ENCODE results near the gene COL18A1. TPM values are rescaled to one million over a fixed set of nuclear protein-coding genes. Genes with fewer than 3 reads are reported as not detected.

COL18A1 gene
- total RNA-seq, 1 donor from 2014 or later = 535 TPM

GRCh38 chr21:45482899-45483821 is 78.2 kb downstream of the COL18A1 start:
- DNase-seq (ENCODE audit: low read depth) = no peak
- TF ChIP-seq, protein P1, sequence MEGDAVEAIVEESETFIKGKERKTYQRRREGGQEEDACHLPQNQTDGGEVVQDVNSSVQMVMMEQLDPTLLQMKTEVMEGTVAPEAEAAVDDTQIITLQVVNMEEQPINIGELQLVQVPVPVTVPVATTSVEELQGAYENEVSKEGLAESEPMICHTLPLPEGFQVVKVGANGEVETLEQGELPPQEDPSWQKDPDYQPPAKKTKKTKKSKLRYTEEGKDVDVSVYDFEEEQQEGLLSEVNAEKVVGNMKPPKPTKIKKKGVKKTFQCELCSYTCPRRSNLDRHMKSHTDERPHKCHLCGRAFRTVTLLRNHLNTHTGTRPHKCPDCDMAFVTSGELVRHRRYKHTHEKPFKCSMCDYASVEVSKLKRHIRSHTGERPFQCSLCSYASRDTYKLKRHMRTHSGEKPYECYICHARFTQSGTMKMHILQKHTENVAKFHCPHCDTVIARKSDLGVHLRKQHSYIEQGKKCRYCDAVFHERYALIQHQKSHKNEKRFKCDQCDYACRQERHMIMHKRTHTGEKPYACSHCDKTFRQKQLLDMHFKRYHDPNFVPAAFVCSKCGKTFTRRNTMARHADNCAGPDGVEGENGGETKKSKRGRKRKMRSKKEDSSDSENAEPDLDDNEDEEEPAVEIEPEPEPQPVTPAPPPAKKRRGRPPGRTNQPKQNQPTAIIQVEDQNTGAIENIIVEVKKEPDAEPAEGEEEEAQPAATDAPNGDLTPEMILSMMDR (conservative IDR thresholded peaks at IDR 0.05; ENCODE audit: low read depth, low read length) = no peak
- no peak overlapping the region for H3K4me3 ChIP-seq (ENCODE audit: low read depth, low read length)

DNA sequence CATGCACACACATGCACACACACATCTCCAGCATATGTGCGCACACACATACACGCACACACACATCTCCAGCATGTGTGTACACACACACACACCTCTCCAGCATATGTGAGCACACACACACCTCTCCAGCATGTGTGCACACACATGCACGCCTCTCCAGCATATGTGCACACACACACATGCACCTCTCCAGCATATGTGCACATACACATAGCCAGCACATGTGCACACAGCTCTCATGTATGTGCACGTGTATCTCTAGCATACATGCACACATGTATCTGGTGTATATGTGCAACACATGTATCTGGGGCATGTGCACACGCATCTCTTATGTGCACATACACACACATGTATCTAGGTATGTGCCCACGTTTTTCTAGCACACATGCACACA is 79.4 kb downstream of the COL18A1 start:
- TF ChIP-seq, protein P1 (conservative IDR thresholded peaks at IDR 0.05; ENCODE audit: low read depth, low read length) = no peak
- H3K4me3 ChIP-seq (ENCODE audit: low read depth, low read length) = no peak overlapping the region
- DNase-seq (ENCODE audit: low read depth) = no peak

GRCh38 chr21:45485686-45486442 is 80.9 kb downstream of the COL18A1 start:
- TF ChIP-seq, protein P1 (conservative IDR thresholded peaks at IDR 0.05; ENCODE audit: low read depth, low read length) = no peak
- H3K4me3 ChIP-seq (ENCODE audit: low read depth, low read length) = no peak overlapping the region
- no peak for DNase-seq (ENCODE audit: low read depth)

DNA sequence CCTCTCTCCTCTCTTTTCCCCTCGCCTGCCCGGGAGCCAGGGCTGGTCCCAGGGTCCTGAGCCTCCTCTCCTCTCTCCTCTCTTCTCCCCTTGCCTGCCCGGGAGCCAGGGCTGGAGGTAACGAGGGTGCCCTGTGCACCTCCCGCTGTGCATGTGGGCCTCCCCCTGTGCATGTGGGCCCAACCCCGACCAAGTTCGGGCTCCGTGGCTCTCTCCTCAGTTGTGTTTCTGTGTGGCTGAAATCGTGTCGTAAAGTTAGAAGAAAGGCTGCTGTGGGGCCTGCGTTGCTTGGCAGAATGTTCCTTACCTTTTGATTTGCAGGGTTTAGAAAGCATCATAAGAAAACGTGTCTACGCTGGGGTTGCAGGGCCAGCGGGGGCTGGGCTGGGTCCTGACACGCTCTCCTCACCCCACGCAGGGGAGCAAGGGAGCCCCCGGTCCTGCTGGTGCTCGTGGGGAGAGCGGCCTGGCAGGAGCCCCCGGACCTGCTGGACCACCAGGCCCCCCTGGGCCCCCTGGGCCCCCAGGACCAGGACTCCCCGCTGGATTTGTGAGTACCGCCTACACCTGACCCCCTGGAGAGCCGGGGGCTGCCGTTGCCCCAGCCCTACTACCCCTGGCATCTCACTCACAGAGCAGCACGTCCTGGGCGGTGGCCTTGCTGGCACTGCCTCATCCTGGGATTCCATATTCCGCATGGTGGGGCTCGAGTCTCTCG is 81.6 kb downstream of the COL18A1 start:
- TF ChIP-seq, protein P1 (conservative IDR thresholded peaks at IDR 0.05; ENCODE audit: low read depth, low read length) = no peak
- no peak for DNase-seq (ENCODE audit: low read depth)

DNA sequence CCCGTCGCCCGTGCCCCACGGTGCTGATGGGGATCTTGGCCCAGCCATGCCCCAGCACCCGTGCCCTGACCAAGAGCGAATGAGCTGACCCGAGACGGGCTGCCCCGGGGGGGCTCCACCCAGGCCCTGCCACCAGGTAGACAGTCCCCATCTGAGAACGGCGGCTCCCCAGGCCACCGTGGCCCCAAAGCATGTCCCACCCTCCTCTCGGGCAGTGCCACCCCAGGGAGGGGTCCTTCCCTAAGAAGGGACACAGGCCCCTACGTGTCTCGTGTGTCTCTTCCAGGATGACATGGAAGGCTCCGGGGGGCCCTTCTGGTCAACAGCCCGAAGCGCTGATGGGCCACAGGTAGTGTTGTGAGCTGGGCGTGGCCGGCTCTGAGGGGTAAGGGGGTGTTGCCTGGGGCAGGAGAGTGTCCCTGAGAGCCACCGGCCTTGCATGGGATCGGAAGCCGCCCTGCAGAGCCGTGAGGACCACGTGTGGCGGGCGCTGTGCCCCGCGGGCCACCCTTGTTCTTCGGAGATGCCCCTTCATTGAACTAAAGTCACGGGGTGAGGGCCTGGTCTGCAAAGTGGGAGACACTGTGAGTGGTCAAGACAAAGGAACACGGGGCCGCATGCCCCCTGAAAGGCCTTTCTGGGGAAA is 82.3 kb downstream of the COL18A1 start:
- TF ChIP-seq, protein P1 (conservative IDR thresholded peaks at IDR 0.05; ENCODE audit: low read depth, low read length) = no peak
- H3K4me3 ChIP-seq (ENCODE audit: low read depth, low read length) = no peak overlapping the region
- DNase-seq (ENCODE audit: low read depth) = no peak

More for the DNA sequence above, 81.6 kb downstream of the COL18A1 start:
- H3K4me3 ChIP-seq (ENCODE audit: low read depth, low read length) = no peak overlapping the region

DNA sequence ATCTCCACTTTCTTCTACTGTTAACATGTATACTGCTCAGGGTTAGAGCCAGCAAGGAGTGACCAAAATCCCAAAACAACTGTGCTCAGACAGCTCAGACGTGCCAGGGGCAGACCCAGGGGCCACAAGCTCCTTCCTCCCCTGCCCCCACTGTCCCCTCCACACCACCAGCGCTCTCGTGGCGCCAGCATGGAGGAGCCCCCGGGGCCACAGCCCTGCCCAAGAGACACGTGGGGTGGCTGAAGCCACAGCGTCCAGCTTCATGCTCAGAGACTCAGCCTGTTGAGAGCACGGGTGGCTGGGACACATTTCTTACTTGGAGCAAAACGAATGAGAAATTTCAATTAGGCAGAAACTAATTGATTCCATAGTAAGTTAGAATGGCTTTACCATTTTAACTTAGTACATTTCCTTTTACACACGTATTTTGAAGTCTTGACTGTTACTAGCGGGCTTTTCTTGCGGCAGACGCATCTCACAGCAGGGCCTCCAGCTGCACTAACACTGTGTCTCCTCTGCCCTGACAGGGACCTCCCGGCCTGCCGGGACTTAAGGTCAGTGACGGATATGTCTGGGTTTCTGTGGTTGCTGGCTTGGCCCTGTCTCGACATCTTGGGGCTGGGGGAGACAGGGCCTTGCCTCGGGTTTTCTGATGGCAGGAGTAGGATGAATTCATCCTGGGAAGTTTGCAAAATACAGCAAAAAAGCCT is 83.1 kb downstream of the COL18A1 start:
- no peak overlapping the region for H3K4me3 ChIP-seq (ENCODE audit: low read depth, low read length)
- TF ChIP-seq, protein P1 (conservative IDR thresholded peaks at IDR 0.05; ENCODE audit: low read depth, low read length) = no peak
- DNase-seq (ENCODE audit: low read depth) = no peak

All from epithelial cell of proximal tubule (primary cell).